HEK293T (cell line): ENCODE measurements around the gene PTGES.
"Not testable (repeated sequence)": the region's sequence is repeated elsewhere in the genome, so short reads cannot be mapped to it uniquely, and the experiment has no call there.

Experiments
- CTCF ChIA-PET: fragments of 350-600 bp; formaldehyde crosslinking; extraction: SDS; loops from one replicate; lab custom pipeline; 2021; ENCODE audit warnings: antibody characterized with exemption, inconsistent platforms; lab: Yijun Ruan, JAX
- POLR2A ChIA-PET: fragments of 350-600 bp; formaldehyde crosslinking; extraction: SDS; loops from one replicate; lab custom pipeline; 2020; ENCODE audit warnings: antibody characterized with exemption, inconsistent platforms; lab: Yijun Ruan, JAX
- DNase-seq: peaks from one replicate; pipeline ENCODE4 v3.0.0; 2012; ENCODE audit warnings: mixed read lengths; ENCODE audit errors: extremely low spot score
- ARNT ChIP-seq: fragments of 450-650 bp; IDR thresholded peaks from 2 replicates; pipeline ENCODE4 v1.6.1; 2017; ENCODE audit warnings: mild to moderate bottlenecking
- BHLHE40 ChIP-seq: fragments of 450-650 bp; IDR thresholded peaks from 2 replicates; pipeline ENCODE4 v1.6.1; 2016; ENCODE audit warnings: mild to moderate bottlenecking, moderate library complexity, borderline replicate concordance
- CTBP1 ChIP-seq: fragments of 450-650 bp; IDR thresholded peaks from 2 replicates; pipeline ENCODE4 v1.6.1; 2016; ENCODE audit warnings: borderline replicate concordance
- ELF4 ChIP-seq: fragments of 450-650 bp; IDR thresholded peaks from 2 replicates; pipeline ENCODE4 v1.6.1; 2017; ENCODE audit warnings: antibody characterized with exemption
- FOXA1 ChIP-seq: fragments of 450-650 bp; IDR thresholded peaks from 2 replicates; pipeline ENCODE4 v1.6.1; 2016; ENCODE audit warnings: mild to moderate bottlenecking
- FOXK2 ChIP-seq: fragments of 450-650 bp; IDR thresholded peaks from 2 replicates; pipeline ENCODE4 v1.6.1; 2016; ENCODE audit warnings: mild to moderate bottlenecking
- FOXM1 ChIP-seq: fragments of 450-650 bp; IDR thresholded peaks from 2 replicates; pipeline ENCODE4 v1.6.1; 2017; ENCODE audit warnings: mild to moderate bottlenecking, borderline replicate concordance
- HDGF ChIP-seq: fragments of 450-650 bp; IDR thresholded peaks from 2 replicates; pipeline ENCODE4 v1.6.1; 2017; ENCODE audit warnings: antibody characterized with exemption, borderline replicate concordance
- L3MBTL2 ChIP-seq: fragments of 450-650 bp; conservative IDR thresholded peaks from 2 replicates; pipeline ENCODE4 v1.6.1; 2016; ENCODE audit warnings: mild to moderate bottlenecking
- LEF1 ChIP-seq: fragments of 450-650 bp; IDR thresholded peaks from 2 replicates; pipeline ENCODE4 v1.6.1; 2017; ENCODE audit warnings: mild to moderate bottlenecking, borderline replicate concordance
- NFRKB ChIP-seq: fragments of 450-650 bp; IDR thresholded peaks from 2 replicates; pipeline ENCODE4 v1.6.1; 2016; ENCODE audit warnings: mild to moderate bottlenecking, moderate library complexity
- SP1 ChIP-seq: fragments of 450-650 bp; IDR thresholded peaks from 2 replicates; pipeline ENCODE4 v1.6.1; 2017
- SUZ12 ChIP-seq: fragments of 450-650 bp; IDR thresholded peaks from 2 replicates; pipeline ENCODE4 v1.6.1; 2016; ENCODE audit warnings: mild to moderate bottlenecking
- TARDBP ChIP-seq: fragments of 450-650 bp; IDR thresholded peaks from 2 replicates; pipeline ENCODE4 v1.6.1; 2016
- ZNF384 ChIP-seq: fragments of 450-650 bp; IDR thresholded peaks from 2 replicates; pipeline ENCODE4 v1.6.1; 2016
- TF ChIP-seq, protein P1 (sequence below): fragments of 450-650 bp; IDR thresholded peaks from 2 replicates; pipeline ENCODE4 v1.6.1; 2016

PTGES gene

DNA sequence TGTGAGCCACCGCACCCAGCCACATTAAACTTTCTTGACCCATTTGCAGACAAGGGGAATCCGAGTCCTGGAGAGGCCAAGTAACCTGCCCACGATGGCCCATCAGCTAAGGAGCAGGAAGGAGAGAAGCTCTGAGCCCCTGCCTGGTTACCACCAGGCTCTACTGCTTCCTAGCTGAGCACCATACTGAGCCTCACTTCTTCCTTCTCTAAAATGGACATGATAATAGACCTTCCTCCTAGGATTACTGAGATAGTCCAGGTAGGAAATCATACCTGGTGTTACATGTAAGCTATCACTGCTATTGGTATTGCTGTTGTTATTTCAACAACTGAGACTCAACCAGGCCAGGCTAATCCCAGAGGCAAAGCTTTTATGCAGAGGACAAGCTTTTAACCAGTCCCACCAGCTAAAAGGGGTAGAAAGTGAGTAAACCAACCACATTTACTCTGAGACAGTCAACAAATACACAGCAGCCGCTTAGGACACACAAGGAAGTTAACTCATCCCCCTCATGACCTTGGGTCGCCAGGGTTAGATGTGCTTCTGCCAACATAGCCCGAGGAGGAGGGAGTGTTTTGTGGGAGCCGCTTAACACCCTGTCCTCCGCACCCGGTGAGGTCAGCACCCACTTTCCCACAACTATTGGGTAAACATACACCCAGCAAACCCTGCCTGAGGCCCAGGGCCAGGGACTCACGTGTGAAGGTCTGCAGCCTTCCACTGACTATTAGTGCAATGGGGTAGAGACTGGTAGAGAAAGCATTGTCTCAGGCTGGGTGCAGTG lies 20.6 kb upstream of the PTGES start:
- CTCF ChIA-PET, result no interaction called here
- TF ChIP-seq FOXA1 (no peak), ELF4 (no peak), HDGF (no peak), LEF1 (no peak), FOXM1 (no peak), ZNF384 (no peak), FOXK2 (no peak), SUZ12 (no peak), TARDBP (no peak), SP1 (no peak), BHLHE40 (no peak), CTBP1 (no peak), L3MBTL2 (no peak), NFRKB (no peak), ARNT (no peak)
- TF ChIP-seq, protein P1, sequence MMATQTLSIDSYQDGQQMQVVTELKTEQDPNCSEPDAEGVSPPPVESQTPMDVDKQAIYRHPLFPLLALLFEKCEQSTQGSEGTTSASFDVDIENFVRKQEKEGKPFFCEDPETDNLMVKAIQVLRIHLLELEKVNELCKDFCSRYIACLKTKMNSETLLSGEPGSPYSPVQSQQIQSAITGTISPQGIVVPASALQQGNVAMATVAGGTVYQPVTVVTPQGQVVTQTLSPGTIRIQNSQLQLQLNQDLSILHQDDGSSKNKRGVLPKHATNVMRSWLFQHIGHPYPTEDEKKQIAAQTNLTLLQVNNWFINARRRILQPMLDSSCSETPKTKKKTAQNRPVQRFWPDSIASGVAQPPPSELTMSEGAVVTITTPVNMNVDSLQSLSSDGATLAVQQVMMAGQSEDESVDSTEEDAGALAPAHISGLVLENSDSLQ, result no peak
- DNase-seq, result no peak
- POLR2A ChIA-PET, result no interaction called here

DNA sequence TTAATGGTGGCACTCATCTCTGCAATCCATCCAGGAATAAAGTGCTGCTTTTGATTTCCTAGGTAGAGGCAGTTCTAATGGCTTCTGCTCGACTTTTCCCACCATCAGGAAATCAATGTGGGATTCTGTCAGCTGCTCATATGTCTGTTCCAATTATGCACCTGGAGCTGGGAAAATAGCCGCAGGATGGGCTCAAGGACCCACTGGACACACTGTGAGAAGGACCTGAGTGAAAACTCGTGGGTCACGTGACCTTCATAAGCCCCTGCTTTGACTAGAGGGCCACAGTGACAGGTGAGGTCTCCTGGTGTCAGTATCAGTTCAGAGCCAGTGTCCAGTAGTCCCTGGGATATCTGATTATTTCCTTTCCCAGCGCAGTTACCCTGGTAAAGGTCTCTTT lies 17.9 kb upstream of the PTGES start:
- POLR2A ChIA-PET, result no interaction called here
- DNase-seq, result no peak
- no peak for TF ChIP-seq FOXM1
- no peak for TF ChIP-seq BHLHE40
- no peak for TF ChIP-seq TARDBP
- TF ChIP-seq SP1, result no peak
- no peak for TF ChIP-seq ELF4
- TF ChIP-seq, protein P1, result no peak
- no peak for TF ChIP-seq ARNT
- no peak for TF ChIP-seq NFRKB
- TF ChIP-seq CTBP1, result no peak
- TF ChIP-seq SUZ12, result no peak
- TF ChIP-seq ZNF384, result no peak
- TF ChIP-seq L3MBTL2, result no peak
- CTCF ChIA-PET, result no interaction called here

DNA sequence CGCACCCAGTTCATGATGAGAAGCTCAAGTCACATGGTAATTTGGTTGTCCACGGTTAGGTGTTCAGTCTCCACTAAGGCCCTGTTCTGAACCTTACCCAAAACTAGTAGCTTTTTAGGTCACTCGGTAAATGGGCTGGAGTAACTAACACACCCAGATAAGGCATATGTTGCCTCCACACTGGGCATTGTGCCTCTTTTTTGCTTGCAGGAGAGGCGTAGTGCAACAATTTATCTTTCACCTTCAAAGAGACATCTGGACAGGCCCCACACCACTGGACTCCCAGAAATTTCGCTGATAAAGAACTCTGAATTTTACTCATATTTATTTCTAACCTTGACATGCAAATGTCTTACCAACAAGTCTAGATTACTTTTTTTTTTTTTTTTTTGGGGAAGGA lies 16.8 kb upstream of the PTGES start:
- POLR2A ChIA-PET, result no interaction called here
- TF ChIP-seq BHLHE40 (no peak), LEF1 (no peak), FOXM1 (no peak), CTBP1 (no peak), SP1 (no peak), NFRKB (no peak), FOXA1 (no peak), ELF4 (no peak), HDGF (no peak)
- DNase-seq, result no peak
- CTCF ChIA-PET, result interaction anchor here (0.6 kb wide), 1 partner anchor 10 kb away, joined by 5 read pairs; no protein-coding TSS in a partner anchor

DNA sequence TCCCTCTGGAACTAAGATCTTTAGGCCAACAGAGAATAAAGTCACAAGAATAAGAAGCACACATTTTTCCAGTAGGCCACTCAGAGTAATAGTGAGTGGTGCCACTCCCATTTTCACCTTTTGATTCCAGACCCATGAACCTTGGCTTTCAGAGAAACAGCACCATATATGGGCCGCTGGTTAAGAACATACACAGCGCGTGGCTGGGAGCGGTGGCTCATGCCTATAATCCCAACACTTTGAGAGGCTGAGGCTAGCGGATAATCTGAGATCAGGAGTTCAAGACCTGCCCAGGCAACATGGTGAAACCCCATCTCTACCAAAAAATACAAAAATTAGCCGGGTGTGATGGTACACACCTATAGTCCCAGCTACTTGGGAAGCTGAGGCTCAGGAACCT lies 15.6 kb upstream of the PTGES start:
- no peak for DNase-seq
- no peak for TF ChIP-seq ELF4
- TF ChIP-seq, protein P1, result no peak
- CTCF ChIA-PET, result no interaction called here
- POLR2A ChIA-PET, result no interaction called here

DNA sequence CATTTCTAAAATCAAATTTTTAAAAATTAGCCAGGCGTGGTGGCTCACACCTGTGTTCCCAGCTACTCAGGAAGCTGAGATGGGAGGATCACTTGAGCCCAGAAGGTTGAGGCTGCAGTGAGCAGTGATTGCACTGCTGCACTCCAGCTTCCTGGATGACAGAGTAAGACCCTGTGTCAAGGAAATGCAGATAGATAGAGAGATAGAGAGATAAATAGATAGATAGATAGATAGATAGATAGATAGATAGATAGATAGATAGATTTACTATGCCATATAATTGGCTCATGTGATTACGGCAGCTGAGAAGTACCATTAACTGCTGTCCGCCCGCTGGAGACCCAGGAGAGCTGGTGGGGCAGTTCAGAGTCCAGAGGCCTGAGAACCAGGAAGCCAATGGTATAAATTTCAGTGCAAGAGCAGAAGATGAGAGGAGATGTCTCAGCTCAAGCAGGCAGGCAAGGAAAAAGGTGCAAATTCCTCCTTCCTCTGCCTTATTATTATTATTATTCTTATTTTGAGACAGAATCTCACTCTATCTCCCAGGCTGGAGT lies 13.0 kb upstream of the PTGES start:
- ChIA-PET CTCF (interaction anchor here (0.9 kb wide), 1 partner anchor 28 kb away, joined by 3 read pairs; no protein-coding TSS in a partner anchor), POLR2A (no interaction called here)
- no peak for TF ChIP-seq TARDBP
- no peak for TF ChIP-seq CTBP1
- no peak for DNase-seq

DNA sequence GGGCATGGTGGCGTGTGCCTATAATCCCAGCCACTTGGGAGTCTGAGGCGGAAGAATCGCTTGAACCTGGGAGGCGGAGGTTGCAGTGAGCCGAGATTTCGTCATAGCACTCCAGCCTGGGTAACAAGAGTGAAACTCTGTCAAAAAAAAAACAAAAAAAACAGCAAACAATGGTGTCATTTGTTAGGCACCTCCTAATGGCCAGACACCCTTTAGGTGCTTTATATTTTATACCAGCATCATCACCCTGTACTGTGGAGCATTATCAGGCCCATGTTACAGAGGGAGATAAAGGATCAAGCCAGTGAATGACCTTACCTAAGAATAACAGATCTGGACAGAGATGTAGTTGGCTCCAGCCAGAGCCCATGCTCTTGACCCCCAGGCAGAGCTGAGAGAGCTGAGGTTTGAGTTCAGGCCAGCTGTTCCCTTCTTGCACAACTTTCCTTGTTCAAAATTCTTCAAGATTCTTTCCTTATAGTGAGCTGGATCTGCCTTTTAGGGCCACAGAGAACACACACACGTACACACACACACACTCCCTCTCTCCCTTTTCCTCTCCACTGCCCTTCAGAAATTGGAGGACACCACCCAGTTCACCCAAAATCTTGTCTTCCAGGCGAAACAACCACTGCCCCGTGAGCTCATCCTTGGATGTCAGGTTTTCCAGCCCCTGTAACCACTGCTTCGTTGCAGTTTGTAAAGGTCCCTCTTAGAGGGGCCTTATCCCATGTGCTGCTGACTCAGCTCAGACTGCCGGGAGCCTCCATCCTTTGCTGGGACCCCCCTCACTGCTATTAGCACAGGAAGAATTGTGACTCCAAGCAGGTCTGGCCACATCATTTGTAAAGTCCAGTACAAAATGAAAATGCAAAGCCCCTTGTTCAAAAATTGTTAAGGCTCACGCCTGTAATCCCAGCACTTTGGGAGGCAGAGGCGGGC lies 10.4 kb upstream of the PTGES start:
- DNase-seq, result no peak
- CTCF ChIA-PET, result no interaction called here
- TF ChIP-seq ARNT (no peak), SP1 (no peak), ZNF384 (no peak), FOXA1 (no peak)
- POLR2A ChIA-PET, result interaction anchor here (1.4 kb wide), 1 partner anchor 25 kb away, joined by 3 read pairs; no protein-coding TSS in a partner anchor

DNA sequence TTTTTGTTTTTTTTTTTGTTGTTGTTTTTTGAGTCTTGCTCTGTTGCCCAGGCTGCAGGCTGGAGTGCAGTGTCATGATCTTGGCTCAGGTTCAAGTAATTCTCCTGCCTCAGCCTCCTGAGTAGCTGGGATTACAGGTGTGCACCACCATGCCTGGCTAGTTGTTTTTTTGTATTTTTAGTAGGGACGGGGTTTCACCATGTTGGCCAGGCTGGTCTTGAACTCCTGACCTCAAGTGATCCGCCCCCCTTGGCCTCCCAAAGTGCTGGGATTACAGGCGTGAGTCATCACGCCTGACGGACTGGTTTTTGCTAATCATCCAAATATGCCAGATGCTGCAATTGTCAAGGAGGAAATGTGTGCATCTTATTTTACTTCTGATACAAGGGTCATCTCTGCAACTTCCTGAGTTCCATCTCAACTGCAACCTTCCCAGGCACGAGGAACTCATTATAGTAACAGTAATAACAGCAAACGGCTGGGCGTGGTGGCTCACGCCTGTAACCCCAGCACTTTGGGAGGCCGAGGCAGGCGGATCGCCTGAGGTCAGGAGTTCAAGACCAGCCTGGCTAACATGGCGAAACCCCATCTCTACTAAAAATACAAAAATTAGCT lies 9.6 kb upstream of the PTGES start:
- CTCF ChIA-PET, DNase-seq, POLR2A ChIA-PET: not testable (repeated sequence)
